ENCODE data around the gene KLK7.
"Not testable (repeated sequence)": the region's sequence is repeated elsewhere in the genome, so short reads cannot be mapped to it uniquely, and the experiment has no call there.

Gene KLK7

DNA sequence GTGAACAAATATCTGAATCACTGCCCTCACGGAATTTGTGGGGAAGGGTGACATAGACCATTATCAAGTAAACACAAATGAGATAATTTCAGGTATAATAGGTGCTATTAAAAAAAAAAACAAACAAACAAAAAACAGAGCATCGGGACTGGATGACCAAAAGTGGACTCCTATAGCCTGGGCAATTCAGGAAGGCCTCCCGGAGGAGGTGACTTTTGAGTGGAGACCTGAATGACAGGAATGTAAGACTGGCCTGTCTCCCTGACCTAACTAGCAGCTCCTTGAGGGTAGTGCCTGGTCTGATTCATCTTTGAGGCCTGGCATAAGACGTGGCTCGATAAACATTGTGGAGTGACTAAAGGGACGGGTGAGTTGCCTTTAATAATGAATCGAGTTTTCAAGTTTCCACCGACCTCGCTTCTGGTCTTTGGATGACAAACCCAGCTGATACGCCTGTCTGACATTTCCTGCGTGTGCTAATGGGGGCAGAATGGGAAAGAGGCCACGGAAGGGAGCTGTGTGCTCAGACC is 29.0 kb upstream of the KLK7 start:
- DNase-seq (ENCODE audit: low read depth in 2 of 2) = no peak

DNA sequence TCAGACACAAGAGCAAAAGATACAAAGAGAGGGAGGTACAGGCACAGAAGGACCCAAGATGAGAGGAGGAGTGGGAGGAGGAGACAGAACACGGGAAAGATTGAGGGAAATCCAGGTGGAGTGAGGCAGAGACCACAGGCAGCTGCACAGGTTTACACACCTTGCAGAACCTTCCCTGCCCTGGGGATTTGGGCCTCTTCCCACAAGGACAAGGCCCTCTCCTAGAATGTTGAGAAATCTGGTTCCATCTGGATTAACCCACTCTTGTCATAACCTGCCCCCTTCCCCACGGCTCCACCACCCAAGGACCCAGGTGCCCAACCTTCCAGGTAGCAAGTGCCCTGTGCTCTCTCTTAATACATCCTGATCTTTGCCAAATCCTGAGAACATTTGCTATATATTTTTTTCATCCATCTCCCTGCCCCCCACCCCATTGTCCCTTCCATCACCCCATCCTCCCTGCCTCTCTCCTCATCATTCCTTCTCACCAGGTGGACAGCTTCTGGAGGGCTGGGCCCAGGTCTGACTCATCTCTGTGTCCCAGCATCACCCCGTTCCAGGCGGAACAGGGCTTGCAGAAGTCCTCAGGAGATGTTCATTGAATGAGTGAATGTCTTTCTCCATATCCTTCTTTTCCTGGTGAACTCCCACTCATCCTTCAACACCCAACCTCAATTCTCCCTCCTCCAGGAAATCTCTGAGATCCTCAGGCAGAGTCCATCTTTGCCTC is 26.5 kb upstream of the KLK7 start:
- DNase-seq (ENCODE audit: low read depth in 2 of 2) = no peak

DNA sequence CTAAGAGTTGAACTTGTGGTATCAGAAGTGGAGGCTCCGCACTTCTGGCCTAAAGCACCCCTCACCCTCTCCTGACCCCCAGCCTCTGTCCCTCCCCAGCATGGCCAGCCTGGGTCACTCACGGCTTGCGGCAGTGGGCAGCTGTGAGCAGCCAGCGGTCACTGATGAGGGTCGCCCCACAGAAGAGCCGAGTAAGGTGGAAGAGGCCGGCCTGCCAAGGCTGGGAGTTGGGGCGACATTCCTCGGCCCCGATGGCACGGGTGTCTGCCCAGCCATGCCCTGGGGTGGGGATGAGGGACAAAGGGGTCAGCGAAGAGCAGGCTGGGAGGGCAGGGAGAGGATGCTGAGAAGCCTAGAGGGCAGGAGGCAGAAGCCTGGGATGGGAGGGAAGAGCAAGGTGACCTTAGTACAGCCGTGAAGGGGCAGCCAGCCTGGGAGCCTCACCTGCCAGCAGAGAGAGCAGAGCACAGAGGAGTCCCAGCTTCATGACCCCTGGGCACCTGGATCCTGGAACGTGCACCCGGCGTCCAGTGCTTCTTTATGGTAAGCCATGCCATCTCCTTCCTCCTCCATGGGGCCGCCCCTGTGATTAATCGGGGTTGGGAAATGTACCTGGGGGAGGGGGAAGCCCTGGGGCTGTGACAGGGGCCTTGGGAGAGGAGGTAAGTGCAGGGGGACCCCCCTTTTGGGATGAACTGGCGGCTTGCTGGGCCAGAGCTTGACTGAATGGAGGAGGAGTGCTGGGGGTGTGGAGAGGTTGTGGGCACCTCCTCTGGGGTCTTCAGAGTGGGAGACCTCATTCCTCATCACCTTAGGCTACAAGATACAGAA is 25.6 kb upstream of the KLK7 start:
- no peak for DNase-seq (ENCODE audit: low read depth in 2 of 2)

DNA sequence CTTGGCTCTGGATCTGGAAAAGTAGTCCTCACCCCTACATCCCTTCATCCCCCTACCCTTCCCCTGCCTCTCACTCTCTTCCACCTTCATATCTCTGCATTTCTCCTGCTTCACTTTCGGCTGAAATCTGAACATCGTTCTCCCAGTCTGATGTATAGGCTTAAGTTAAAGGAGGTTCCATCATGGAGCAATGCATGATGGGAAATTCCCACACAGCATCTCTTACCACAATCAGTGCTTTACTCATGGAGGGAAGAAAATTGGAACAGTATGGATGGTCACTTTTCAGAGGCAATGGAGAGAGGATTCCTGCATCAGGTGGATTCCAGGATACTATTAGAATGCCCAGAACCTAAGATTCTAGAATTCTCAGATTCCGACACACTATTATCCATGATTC is 23.8 kb upstream of the KLK7 start:
- DNase-seq (ENCODE audit: low read depth in 2 of 2) = no peak

DNA sequence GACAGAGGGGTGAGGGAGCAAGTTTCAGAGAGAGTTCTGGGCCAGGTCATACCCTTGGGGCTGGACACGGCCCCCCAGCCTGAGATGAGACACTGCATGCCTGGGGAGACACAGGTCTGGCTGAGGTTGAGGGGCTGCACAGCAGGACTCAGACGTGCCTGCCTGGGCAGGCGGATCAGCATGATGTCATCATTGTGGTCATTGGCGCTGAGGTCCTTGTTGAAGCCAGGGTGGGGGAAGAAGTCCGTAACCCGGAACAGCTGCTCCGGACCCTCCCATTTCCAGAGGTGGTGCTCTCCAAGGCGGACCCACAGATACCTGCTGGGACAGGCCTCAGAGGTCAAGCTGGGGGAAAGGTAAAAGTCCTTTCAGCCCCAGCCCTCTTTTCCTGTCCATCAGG is 22.7 kb upstream of the KLK7 start:
- DNase-seq (ENCODE audit: low read depth in 2 of 2) = no peak

DNA sequence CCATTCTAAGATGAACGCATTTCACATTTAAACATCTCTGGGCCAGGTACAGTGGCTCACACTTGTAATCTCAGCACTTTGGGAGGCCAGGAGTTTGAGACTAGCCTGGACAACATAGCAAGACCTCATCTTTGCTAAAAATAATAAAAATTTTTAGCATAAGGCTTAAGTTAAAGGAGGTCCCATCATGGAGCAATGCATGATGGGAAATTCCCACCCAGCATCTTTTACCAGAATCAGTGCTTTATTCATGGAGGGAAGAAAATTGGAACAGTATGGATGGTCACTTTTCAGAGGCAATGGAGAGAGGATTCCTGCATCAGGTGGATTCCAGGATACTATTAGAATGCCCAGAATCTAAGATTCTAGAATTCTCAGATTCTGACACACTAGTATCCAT is 21.5 kb upstream of the KLK7 start:
- no peak for DNase-seq (ENCODE audit: low read depth in 2 of 2)

DNA sequence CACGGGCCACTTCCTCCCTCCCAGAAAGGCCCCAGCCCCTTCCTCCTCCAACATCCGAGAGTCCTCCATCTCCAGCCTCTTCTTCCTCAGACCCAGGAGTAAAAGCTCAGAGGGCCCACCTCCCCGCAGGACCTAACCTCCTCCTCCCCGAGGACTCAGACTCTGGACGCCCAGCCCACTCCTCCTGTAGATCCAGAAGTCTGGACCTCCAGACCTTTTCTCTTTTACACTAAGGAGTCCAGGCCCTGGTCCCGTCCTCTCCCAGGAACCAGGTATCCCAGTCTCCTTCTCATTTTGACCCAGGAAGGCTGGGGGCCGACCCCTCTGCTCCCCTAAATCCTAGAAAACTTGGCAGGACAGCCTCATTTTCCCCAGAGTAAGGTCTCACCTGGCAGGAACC is 19.6 kb upstream of the KLK7 start:
- no peak for DNase-seq (ENCODE audit: low read depth in 2 of 2)

DNA sequence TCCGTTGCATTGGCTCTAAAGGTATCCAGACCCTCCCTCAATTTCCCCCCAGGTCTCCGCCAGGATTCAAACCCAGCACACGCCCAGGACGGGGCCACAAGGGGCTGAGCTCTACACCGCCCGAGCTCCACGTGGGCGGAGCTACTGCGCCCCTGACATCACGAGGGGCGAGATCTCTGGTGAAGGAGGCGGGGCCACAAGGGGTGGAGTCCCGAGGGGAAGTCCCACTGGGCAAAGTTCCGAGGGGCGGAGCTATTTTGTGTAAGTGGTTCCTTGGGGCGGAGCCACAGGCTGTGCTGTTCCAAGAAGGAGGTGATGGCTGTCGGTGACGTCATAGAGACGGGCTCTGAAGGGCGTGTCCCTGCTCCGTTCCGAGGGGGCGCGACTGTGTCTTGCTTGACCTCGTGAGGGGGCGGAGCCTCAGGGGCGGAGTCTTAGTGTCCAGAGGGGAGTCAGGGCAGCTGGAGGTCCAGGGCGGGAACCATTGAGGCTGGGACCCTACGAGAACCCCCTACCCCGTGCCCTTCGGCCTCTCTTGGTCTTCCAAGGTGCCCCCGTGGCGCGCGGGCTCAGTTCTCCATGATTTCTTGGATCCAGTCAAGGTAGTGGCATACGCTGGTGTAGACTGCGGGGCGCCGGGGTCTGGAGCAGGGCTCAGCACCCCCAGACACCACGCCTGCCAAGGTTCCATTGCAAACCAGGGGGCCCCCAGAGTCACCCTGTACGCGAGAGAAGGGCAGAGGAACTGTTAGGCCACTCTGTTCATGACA is 19.0 kb upstream of the KLK7 start:
- DNase-seq (ENCODE audit: low read depth in 2 of 2) = no peak

DNA sequence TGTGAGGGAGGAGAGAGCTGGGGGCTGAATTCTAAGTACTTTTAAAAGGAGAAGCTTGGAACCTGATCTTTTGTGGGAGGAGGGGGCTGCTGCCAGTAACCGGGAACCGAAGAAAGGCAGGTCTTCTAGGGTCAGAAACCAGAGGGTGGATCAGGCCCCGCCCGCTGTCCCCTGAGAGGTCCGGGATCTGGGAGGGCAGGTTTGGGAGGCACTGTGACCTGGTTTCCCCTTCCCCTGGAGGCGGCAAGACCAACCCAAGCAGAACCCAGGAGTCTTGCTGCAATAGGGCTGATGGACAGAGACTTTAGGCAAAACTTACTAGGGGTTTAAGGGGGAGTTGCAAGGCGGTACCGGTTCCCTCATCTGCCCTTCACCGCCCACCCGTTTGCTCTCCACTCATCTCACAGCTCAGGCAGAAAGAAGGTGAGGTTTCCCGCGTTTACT is 18.4 kb upstream of the KLK7 start:
- DNase-seq (ENCODE audit: low read depth in 2 of 2) = no peak

DNA sequence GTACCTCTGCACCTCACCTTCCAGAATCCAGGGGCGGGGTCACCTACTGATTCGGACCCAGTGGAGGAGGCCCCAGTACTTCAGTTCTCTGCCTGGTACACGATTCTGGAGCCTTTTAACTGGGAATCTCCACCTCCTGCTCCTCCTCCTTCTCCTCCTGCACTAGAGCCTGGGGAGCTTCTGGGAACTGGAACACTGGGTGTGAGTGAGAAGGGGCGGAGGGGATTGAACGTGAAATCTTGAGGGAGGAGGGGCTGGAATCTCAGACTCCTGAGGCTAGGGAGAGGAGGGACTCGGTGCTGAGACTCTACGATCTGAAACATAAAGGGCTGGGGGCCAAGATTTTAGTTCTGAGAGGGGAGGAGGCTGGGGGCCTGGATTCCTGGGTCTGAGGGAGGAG is 17.8 kb upstream of the KLK7 start, which contains the start of gene KLK8:
Gene KLK8, minus strand, starts transcription at position 90 of the 400 bp plus-strand sequence. CDS start 437 bp downstream, outside the sequence.
- DNase-seq (ENCODE audit: low read depth in 2 of 2) = no peak

DNA sequence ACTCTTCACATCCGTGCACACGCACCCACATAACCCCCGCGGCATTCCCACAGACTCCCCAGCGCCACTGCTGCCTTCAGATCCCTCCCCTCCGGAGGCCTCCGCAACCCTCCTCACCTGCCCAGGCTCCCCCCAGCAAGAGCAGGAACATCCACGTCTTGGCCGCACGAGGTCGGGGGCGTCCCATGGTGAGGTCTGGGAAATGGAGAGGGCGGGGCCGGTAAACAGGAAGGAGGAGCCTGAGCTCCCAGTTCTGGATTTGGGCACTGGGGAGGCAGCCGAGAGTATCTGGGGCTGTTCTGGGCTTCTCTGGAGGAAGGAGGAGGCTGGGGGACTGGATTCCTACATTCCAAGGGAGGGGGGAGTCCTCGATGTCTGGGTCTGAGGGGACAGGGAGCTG is 17.3 kb upstream of the KLK7 start:
- no peak for DNase-seq (ENCODE audit: low read depth in 2 of 2)

DNA sequence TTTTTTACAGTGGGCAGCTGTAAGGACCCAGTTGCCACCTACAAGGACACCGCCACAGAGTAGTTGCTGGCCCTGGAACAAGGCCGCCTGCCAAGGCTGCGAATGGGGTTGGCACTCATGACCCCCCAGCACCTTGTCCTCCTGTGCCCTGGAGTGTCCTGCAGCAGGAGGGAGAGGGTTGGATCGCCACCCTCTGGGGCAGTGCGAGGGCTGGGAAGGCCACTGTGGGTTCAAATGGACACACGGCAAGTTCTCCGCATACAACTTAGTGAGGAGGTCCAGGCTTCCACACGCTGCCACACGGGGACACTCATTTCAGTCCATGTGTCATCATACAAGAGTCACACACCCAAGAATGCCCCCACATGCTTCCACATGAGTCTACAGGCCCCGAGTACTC is 16.7 kb upstream of the KLK7 start:
- DNase-seq (ENCODE audit: low read depth in 2 of 2) = no peak

DNA sequence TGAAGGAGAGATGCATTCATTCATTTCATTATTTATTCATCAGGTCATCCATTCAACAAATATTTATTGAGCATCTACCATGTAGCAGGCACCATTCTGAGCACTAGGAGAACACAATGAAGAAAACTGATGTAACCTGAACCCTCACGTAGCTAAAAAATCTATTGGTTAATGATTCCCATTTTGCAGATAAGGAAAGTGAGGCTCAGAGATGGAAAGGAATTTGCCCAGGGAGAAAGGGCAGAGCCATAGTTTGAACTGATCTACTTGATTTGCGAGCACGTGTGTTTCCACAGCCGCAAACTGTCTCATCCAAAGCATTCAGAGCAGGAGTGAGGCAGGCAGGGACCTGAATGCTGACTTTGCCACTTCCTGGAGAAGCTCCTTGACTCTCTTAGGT is 15.0 kb upstream of the KLK7 start:
- no peak for DNase-seq (ENCODE audit: low read depth in 2 of 2)

DNA sequence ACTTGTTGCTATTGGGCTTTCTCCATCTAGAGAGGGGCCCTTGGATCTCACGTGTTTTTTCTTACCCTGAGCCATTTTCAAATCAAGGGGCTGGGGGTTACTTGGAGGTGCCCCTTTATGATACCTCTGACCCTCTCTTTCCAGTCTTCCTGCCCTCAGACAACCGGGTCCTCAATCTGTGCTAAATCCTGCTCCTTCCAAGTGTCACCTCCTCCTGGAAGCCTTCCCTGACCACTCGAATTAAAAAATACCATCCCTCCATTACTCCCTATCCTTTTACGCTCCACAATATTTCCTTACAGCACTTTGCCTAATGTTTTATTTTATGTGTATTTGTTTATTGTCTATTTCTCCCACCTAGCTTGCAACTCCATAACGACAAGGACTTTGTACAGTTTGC is 14.3 kb upstream of the KLK7 start:
- no peak for DNase-seq (ENCODE audit: low read depth in 2 of 2)

DNA sequence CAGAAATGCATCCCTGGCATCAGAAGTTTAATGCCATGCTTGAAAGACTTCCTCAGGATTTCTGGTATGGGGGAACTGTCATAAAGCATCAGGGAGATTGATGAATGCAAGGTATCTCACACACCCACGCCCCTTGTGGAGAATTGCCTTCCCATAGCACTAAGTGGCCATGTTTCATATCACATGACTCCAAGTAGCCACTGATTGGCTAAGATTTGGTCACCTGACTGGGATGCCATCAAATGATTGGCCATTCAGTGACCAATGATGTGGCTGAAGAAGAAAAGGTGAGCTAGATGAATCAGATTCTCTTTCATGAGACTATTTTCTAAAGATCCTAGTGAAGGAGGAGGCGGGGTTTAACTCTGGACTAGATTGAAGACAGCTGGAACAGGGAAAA is 10.4 kb upstream of the KLK7 start:
- DNase-seq (ENCODE audit: low read depth in 2 of 2) = no peak

DNA sequence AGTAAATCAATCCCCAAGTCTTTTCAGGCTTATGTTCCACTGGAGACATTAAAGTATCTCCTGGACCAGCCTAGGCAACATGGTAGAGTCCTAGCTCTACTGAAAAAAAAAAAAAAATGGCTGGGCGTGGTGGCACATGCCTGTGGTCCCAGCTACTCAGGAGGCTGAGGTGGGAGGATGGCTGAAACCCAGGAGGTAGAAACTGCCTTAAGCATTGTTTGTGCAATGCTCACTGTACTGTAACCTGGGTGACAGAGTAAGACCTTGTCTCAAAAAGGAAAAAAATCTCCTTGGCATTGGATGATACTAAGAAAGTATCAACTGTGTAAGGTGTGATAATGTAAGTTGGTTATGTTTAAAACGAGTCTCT is 8.9 kb upstream of the KLK7 start:
- no peak for DNase-seq (ENCODE audit: low read depth in 2 of 2)

DNA sequence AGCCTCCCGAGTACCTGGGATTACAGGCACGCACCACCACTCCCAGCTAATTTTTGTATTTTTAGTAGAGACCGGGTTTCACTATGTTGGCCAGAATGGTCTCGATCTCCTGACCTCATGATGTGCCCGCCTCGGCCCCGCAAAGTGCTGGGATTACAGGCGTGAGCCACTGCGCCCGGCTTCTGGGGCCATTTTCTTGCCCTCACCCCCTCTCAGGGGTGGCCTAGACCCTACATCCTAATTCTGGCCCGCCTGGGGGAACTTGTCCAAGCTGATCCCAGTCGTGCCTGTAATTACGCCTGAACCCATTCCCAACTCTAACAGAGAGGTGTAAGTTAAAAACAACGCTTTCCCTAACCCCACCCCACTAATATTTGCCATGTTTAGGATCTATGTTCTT is 699 bp upstream of the KLK7 start:
- DNase-seq (ENCODE audit: low read depth in 2 of 2) = not testable (repeated sequence)

DNA sequence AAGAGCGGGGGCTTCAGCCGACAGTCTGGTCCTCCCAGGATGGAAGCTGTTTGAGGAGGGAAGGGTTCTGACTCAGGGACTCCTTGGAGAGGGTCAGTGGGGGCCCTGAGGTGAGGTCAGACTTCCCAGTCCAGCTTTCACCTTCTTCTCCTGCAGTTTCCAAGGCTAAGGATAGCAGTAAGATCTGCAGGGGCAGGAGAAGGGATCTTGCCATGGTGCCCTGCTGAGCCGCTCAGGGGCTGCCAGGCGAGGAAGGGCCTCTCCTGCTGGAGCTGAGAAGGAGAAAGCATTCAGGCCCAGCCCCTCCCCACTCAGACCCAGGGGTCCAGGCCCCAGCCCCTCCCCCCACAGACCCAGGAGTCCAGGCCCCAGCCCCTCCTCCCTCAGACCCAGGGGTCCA is 1.5 kb downstream of the KLK7 start:
- DNase-seq (ENCODE audit: low read depth in 2 of 2) = no peak

DNA sequence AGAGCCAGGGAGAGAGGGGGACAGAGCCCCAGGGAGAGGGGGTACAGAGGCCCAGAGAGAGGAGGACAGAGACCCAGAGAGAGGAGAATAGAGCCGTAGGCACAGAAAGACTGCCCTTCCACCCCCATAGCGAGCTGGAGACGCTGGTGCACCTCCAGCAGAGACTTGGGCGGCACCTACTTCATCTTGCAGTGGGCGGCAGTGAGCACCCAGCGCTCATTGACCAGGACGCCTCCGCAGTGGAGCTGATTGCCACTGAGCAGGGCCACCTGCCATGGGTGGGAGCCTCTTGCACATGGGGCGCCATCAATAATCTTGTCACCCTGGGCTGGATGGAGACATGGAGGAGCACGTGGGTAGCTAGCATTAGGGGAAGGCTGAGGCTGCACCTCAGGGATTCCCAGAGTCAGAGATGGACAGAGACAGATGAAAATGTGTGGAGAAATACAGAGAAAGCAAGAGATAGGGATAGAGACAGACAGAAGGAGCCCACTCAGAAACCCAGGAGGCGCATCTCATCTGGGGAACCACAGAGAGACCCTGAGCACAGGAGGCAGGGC is 2.0 kb downstream of the KLK7 start:
- DNase-seq (ENCODE audit: low read depth in 2 of 2) = no peak

DNA sequence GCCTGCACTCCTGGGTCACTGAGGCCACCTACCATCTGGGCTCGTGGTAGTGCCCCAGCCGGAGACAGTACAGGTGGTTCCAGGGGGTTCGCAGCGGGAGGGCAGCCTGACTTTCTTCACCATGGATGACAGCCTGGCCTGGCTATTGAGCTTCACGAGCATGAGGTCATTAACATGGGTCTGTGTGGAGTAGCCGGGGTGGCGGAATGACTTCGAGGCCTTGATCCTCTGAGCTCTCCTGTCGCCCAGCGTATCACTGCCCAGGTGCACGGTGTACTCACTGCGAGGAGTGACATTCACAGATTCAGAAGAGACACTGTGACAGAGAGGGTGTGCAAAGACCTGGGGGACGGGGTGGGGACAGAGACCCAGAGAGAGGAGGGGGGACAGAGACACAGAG is 3.5 kb downstream of the KLK7 start:
- no peak for DNase-seq (ENCODE audit: low read depth in 2 of 2)

DNA sequence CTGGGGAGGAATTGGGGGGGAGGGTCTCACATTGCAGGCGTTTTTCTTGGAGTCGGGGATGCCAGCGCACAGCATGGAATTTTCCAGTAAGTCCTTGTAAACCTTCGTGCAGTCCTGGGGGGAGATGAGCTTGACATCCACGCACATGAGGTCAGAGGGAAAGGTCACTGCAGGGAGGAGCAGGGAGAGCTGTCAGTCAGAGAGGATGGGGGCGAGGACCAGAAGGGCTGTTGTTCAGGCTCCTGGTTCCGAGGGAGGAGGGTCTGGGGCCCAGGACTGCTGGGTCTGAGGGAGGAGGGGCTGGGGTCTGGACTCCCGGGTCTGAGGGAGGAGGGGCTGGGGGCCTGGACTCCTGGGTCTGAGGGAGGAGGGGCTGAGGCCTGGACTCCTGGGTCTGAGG is 4.0 kb downstream of the KLK7 start:
- no peak for DNase-seq (ENCODE audit: low read depth in 2 of 2)

DNA sequence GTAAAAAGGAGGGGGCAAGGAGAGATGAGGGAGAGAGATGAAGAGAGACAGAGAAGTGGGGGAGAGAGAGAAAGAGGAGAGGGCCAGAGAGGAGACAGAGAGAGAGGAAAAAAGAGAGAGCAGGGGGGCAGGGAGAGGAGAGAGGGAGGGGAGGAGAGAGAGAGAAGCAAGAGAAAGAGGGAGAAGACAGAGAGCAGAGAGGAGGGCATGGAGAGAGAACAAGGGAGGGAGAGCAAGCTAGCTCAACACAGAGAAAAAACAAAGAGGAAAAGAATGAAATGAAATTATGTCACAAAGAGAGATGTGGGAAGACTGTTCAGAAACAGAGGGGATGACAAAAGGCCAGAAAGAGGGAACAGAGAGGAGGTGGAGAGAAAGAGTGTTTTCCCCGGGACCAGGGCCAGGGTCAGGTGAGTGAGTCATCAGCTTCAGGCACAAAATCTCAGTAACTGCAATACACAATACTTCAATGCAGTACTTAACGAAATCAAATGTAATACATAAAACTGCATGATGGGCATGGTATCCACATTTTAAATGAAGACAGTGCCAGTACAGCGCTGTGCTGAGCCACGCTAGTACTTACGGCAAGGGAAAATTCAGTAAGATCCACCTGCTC is 4.8 kb downstream of the KLK7 start:
- DNase-seq (ENCODE audit: low read depth in 2 of 2) = no peak
